ENCODE data around the gene EXOSC7. TPM values are rescaled to one million over a fixed set of nuclear protein-coding genes. Genes with fewer than 3 reads are reported as not detected.

EXOSC7 gene
- polyA plus RNA-seq, 3 donors: 16.8 to 23.9 (median 18.8) TPM

- Histone ChIP-seq H4K20me1 (ENCODE audit: insufficient read depth, low read length) (peaks cover 64% of the 10 kb centered on the region), H2AFZ (ENCODE audit: insufficient read depth, low read depth, low read length, poor library complexity, severe bottlenecking) (no peak overlapping the region), H3K79me2 (ENCODE audit: insufficient read depth, low read length) (peaks cover 89% of the 10 kb centered on the region), H3K9ac (ENCODE audit: insufficient read depth, low read length, poor library complexity, severe bottlenecking) (no peak overlapping the region), H3K27me3 (ENCODE audit: control insufficient read depth in 2 of 2, insufficient read depth in 2 of 2, low read length in 2 of 2) (no peaks in the 10 kb centered on the region), H3K36me3 (replicated peaks in 1 of 2; ENCODE audit: control insufficient read depth in 1 of 2, insufficient read depth in 2 of 2, low read length in 2 of 2) (peaks cover 22 to 36% of the 10 kb centered on the region in 2 donors), H3K4me1 (ENCODE audit: control insufficient read depth in 1 of 2, insufficient read depth in 2 of 2, low read length in 2 of 2) (peaks cover 44 to 61% of the 10 kb centered on the region in 2 donors), H3K9me3 (replicated peaks in 1 of 2; ENCODE audit: control insufficient read depth in 1 of 2, insufficient read depth in 1 of 2, low read length in 2 of 2) (no peaks in the 10 kb centered on the region), H3K27ac (ENCODE audit: low read depth in 1 of 2, low read length in 2 of 2) (no peak overlapping the region), H3K4me3 (replicated peaks in 1 of 3; ENCODE audit: low read depth in 2 of 3, low read length in 3 of 3) (no peak overlapping the region), H3K4me2 (replicated peaks; ENCODE audit: extremely low read depth, low read length, poor library complexity, severe bottlenecking) (no peak overlapping the region)
- no peak overlapping the region for H3K4me3 Mint-ChIP-seq
- H3K36me3 Mint-ChIP-seq: peaks cover 32 to 38% of the 10 kb centered on the region in 2 donors
- no peaks in the 10 kb centered on the region for H3K9me3 Mint-ChIP-seq
- DNase-seq: no peak
- H3K27ac Mint-ChIP-seq: peak overlapping the region in 1 of 7 donors; percentile 33
- H3K27me3 Mint-ChIP-seq (ENCODE audit: low read depth in 3 of 3): no peaks in the 10 kb centered on the region
- TF ChIP-seq CTCF (IDR thresholded peaks at IDR 0.05): no peak
- H3K4me1 Mint-ChIP-seq: peaks cover 59% of the 10 kb centered on the region
- 97% methylated on average over 5 of the region's 7 CpGs for WGBS (ENCODE audit: insufficient coverage)
- intact Hi-C loops (cut with micrococcal nuclease): no loop called here
These were observed 17.7 kb upstream of the EXOSC7 start for GRCh38 chr3:44958386-44958785.

- no peak overlapping the region for H3K4me2 ChIP-seq (replicated peaks; ENCODE audit: extremely low read depth, low read length, poor library complexity, severe bottlenecking)
- peaks cover 37 to 60% of the 10 kb centered on the region in 2 donors for H3K4me1 ChIP-seq (ENCODE audit: control insufficient read depth in 1 of 2, insufficient read depth in 2 of 2, low read length in 2 of 2)
- no peaks in the 10 kb centered on the region for H3K27me3 ChIP-seq (ENCODE audit: control insufficient read depth in 2 of 2, insufficient read depth in 2 of 2, low read length in 2 of 2)
- intact Hi-C loops (cut with micrococcal nuclease): no loop called here
- peaks cover 84% of the 10 kb centered on the region for H4K20me1 ChIP-seq (ENCODE audit: insufficient read depth, low read length)
- WGBS (ENCODE audit: insufficient coverage): 60% methylated on average over 1 of the region's 3 CpGs
- H3K9me3 ChIP-seq (replicated peaks in 1 of 2; ENCODE audit: control insufficient read depth in 1 of 2, insufficient read depth in 1 of 2, low read length in 2 of 2): no peaks in the 10 kb centered on the region
- no peak for DNase-seq
- H3K27ac ChIP-seq (ENCODE audit: low read depth in 1 of 2, low read length in 2 of 2): peak overlapping the region in 1 of 2 donors; percentile 1
- no peak overlapping the region for H3K9ac ChIP-seq (ENCODE audit: insufficient read depth, low read length, poor library complexity, severe bottlenecking)
- H3K4me3 Mint-ChIP-seq: no peak overlapping the region
- H3K79me2 ChIP-seq (ENCODE audit: insufficient read depth, low read length): peaks cover 99% of the 10 kb centered on the region
- peaks cover 62% of the 10 kb centered on the region for H3K4me1 Mint-ChIP-seq
- peak overlapping the region in 1 of 7 donors; percentile 16 for H3K27ac Mint-ChIP-seq
- peaks cover 18 to 31% of the 10 kb centered on the region in 2 donors for H3K36me3 ChIP-seq (replicated peaks in 1 of 2; ENCODE audit: control insufficient read depth in 1 of 2, insufficient read depth in 2 of 2, low read length in 2 of 2)
- TF ChIP-seq CTCF (IDR thresholded peaks at IDR 0.05): no peak
- H3K36me3 Mint-ChIP-seq: peaks cover 27 to 38% of the 10 kb centered on the region in 2 donors
- peaks cover 0 to 2% (median 0%) of the 10 kb centered on the region in 3 donors for H3K27me3 Mint-ChIP-seq (ENCODE audit: low read depth in 3 of 3)
- no peak overlapping the region for H2AFZ ChIP-seq (ENCODE audit: insufficient read depth, low read depth, low read length, poor library complexity, severe bottlenecking)
- no peaks in the 10 kb centered on the region for H3K9me3 Mint-ChIP-seq
- no peak overlapping the region for H3K4me3 ChIP-seq (replicated peaks in 1 of 3; ENCODE audit: low read depth in 2 of 3, low read length in 3 of 3)
These were observed 15.5 kb upstream of the EXOSC7 start for GRCh38 chr3:44960387-44961026.

Measured in CD14-positive monocyte (primary cell).